Endothelial cell (in vitro differentiated cells): ENCODE measurements around the gene DAAM2. TPM values are rescaled to one million over a fixed set of nuclear protein-coding genes. Genes with fewer than 3 reads are reported as not detected.

ENCODE experiments used
- DNase-seq: peaks from one replicate; pipeline ENCODE4 v3.0.0; 2021; ENCODE audit warnings: low spot score
- H3K27ac Mint-ChIP-seq: one replicate; pipeline ENCODE4 v1.8.0; 2021; ENCODE audit warnings: mixed read lengths, inconsistent platforms; ENCODE audit not compliant: unreplicated experiment
- H3K27me3 Mint-ChIP-seq: one replicate; pipeline ENCODE4 v1.8.0; 2021; ENCODE audit warnings: mild to moderate bottlenecking, moderate library complexity, mixed read lengths, inconsistent platforms; ENCODE audit not compliant: unreplicated experiment
- H3K36me3 Mint-ChIP-seq: one replicate; pipeline ENCODE4 v1.8.0; 2021; ENCODE audit warnings: mild to moderate bottlenecking, low read depth, mixed read lengths, inconsistent platforms; ENCODE audit not compliant: unreplicated experiment
- H3K4me1 Mint-ChIP-seq: one replicate; pipeline ENCODE4 v1.8.0; 2021; ENCODE audit warnings: mild to moderate bottlenecking, mixed read lengths, inconsistent platforms; ENCODE audit not compliant: unreplicated experiment
- H3K4me3 Mint-ChIP-seq: one replicate; pipeline ENCODE4 v1.8.0; 2021; ENCODE audit warnings: mild to moderate bottlenecking, mixed read lengths, inconsistent platforms; ENCODE audit not compliant: unreplicated experiment
- H3K9me3 Mint-ChIP-seq: one replicate; pipeline ENCODE4 v1.8.0; 2021; ENCODE audit warnings: mixed read lengths, inconsistent platforms; ENCODE audit not compliant: unreplicated experiment
- CTCF ChIP-seq: fragments of 200-600 bp; sonication (generic); IDR thresholded peaks from one replicate; pipeline ENCODE4 v1.5.0; 2021; ENCODE audit warnings: antibody characterized with exemption; ENCODE audit not compliant: unreplicated experiment
- total RNA-seq: library from RNA; stranded (reverse); fragmentation: NEBNext Ultra II Directional; extraction: Animal tissue kit (Norgen Biotek cat#: 25700); gene quantifications from one replicate; pipeline ENCODE4 v1.2.1, GENCODE V29; 2021; ENCODE audit not compliant: unreplicated experiment

Gene DAAM2
- total RNA-seq, 1 donor from 2014 or later: 3.0 TPM

- H3K4me3 Mint-ChIP-seq: no peak overlapping the region
Measured at GRCh38 chr6:39831701-39832100, 39.5 kb downstream of the DAAM2 start.

GRCh38 chr6:39834278-39834677 is 42.1 kb downstream of the DAAM2 start:
- no peak for DNase-seq
- Mint-ChIP-seq H3K36me3 (no peaks in the 10 kb centered on the region), H3K27ac (no peak overlapping the region), H3K4me3 (no peak overlapping the region), H3K9me3 (no peaks in the 10 kb centered on the region), H3K27me3 (peaks cover 15% of the 10 kb centered on the region), H3K4me1 (peaks cover 11% of the 10 kb centered on the region)
- no peak for TF ChIP-seq CTCF

More at GRCh38 chr6:39831701-39832100, 39.5 kb downstream of the DAAM2 start:
- peaks cover 9% of the 10 kb centered on the region for H3K27me3 Mint-ChIP-seq
- no peak for TF ChIP-seq CTCF
- H3K4me1 Mint-ChIP-seq: peaks cover 11% of the 10 kb centered on the region
- no peak for DNase-seq
- H3K9me3 Mint-ChIP-seq: peaks cover 3% of the 10 kb centered on the region
- H3K27ac Mint-ChIP-seq: no peak overlapping the region
- no peaks in the 10 kb centered on the region for H3K36me3 Mint-ChIP-seq

GRCh38 chr6:39834866-39835265 is 42.7 kb downstream of the DAAM2 start:
- no peaks in the 10 kb centered on the region for H3K9me3 Mint-ChIP-seq
- H3K36me3 Mint-ChIP-seq: no peaks in the 10 kb centered on the region
- no peak for DNase-seq
- no peak for TF ChIP-seq CTCF
- H3K27ac Mint-ChIP-seq: no peak overlapping the region
- no peak overlapping the region for H3K4me3 Mint-ChIP-seq
- peaks cover 11% of the 10 kb centered on the region for H3K4me1 Mint-ChIP-seq
- H3K27me3 Mint-ChIP-seq: peaks cover 16% of the 10 kb centered on the region

- Mint-ChIP-seq H3K36me3 (no peaks in the 10 kb centered on the region), H3K4me3 (no peak overlapping the region), H3K27ac (no peak overlapping the region), H3K9me3 (no peaks in the 10 kb centered on the region), H3K4me1 (peaks cover 18% of the 10 kb centered on the region), H3K27me3 (peaks cover 16% of the 10 kb centered on the region)
- no peak for TF ChIP-seq CTCF
- no peak for DNase-seq
Measured at GRCh38 chr6:39835821-39836295, 43.7 kb downstream of the DAAM2 start.

- Mint-ChIP-seq H3K9me3 (no peaks in the 10 kb centered on the region), H3K36me3 (no peaks in the 10 kb centered on the region), H3K4me1 (peaks cover 21% of the 10 kb centered on the region), H3K4me3 (no peak overlapping the region), H3K27me3 (peaks cover 16% of the 10 kb centered on the region), H3K27ac (no peak overlapping the region)
- no peak for DNase-seq
- no peak for TF ChIP-seq CTCF
Measured at GRCh38 chr6:39836606-39837005, 44.4 kb downstream of the DAAM2 start.
